GM06990 (cell line): ENCODE results near the gene PKM.
A peak's percentile ranks its signal among the peaks of the same experiment; 100 is the strongest.

Experiments used
- DNase-seq: peaks from one replicate; pipeline ENCODE4 v3.0.0-alpha.2; 2011; ENCODE audit not compliant: insufficient read length; ENCODE audit errors: extremely low read depth
- H3K27me3 ChIP-seq: replicated peaks from 2 replicates; pipeline ENCODE4 v1.6.0; 2011; ENCODE audit warnings: low read length; ENCODE audit not compliant: control insufficient read depth, insufficient read depth
- H3K36me3 ChIP-seq: 2 replicates; pipeline ENCODE4 v1.5.1; 2011; ENCODE audit warnings: low read length; ENCODE audit not compliant: control insufficient read depth, insufficient read depth
- H3K4me3 ChIP-seq: replicated peaks from 2 replicates; pipeline ENCODE4 v1.5.1; 2011; ENCODE audit warnings: low read depth, mild to moderate bottlenecking, control low read depth, low read length
- CTCF ChIP-seq: IDR thresholded peaks from 2 replicates; pipeline ENCODE4 v1.5.1; 2011; ENCODE audit warnings: low read length, control low read depth, mild to moderate bottlenecking, inconsistent platforms; ENCODE audit not compliant: insufficient read depth, poor library complexity, severe bottlenecking

The PKM gene

GRCh38 chr15:72196409-72197040 lies 34.5 kb downstream of the PKM start:
- H3K27me3 ChIP-seq = no peaks in the 10 kb centered on the region
- H3K4me3 ChIP-seq = no peak overlapping the region
- H3K36me3 ChIP-seq = peaks cover 33% of the 10 kb centered on the region
- no peak for TF ChIP-seq CTCF
- DNase-seq = peak; percentile 30

GRCh38 chr15:72195101-72195511 lies 35.9 kb downstream of the PKM start:
- H3K27me3 ChIP-seq = no peaks in the 10 kb centered on the region
- TF ChIP-seq CTCF = no peak
- peaks cover 19% of the 10 kb centered on the region for H3K36me3 ChIP-seq
- no peak for DNase-seq
- H3K4me3 ChIP-seq = no peak overlapping the region

GRCh38 chr15:72193836-72194396 lies 37.1 kb downstream of the PKM start:
- H3K27me3 ChIP-seq = no peaks in the 10 kb centered on the region
- peaks cover 9% of the 10 kb centered on the region for H3K36me3 ChIP-seq
- no peak overlapping the region for H3K4me3 ChIP-seq
- no peak for DNase-seq
- TF ChIP-seq CTCF = no peak

GRCh38 chr15:72192416-72192815 lies 38.6 kb downstream of the PKM start:
- DNase-seq = no peak
- no peaks in the 10 kb centered on the region for H3K27me3 ChIP-seq
- TF ChIP-seq CTCF = no peak
- no peak overlapping the region for H3K4me3 ChIP-seq
- H3K36me3 ChIP-seq = no peaks in the 10 kb centered on the region

- H3K27me3 ChIP-seq = no peaks in the 10 kb centered on the region; the same call in 1 of the 2 replicates
- H3K4me3 ChIP-seq = no peak overlapping the region
- TF ChIP-seq CTCF = no peak
- H3K36me3 ChIP-seq = no peaks in the 10 kb centered on the region
- DNase-seq = no peak
Observed at GRCh38 chr15:72189250-72189902, 41.6 kb downstream of the PKM start.
